CD14-positive monocyte (primary cell): Measurements from ENCODE around the gene BRICD5. TPM values are rescaled to one million over a fixed set of nuclear protein-coding genes. Genes with fewer than 3 reads are reported as not detected.

Experiments
- DNase-seq, 3 donors: peaks; one replicate each; pipeline ENCODE4 v3.0.0-alpha.2; 2011 to 2022
- H2AFZ ChIP-seq: 2 replicates; pipeline ENCODE4 v1.6.0; 2012; ENCODE audit warnings: mild to moderate bottlenecking, low read depth, low read length, inconsistent platforms; ENCODE audit not compliant: insufficient read depth, poor library complexity, severe bottlenecking
- H3K27ac ChIP-seq, 2 donors: 1 replicate in 1 of 2; 2 replicates in 1 of 2; pipeline ENCODE4 v1.5.1; 2012 to 2013; ENCODE audit warnings: low read length in 2 of 2, control low read depth in 1 of 2, inconsistent platforms in 1 of 2, low read depth in 1 of 2, mild to moderate bottlenecking in 1 of 2
- H3K27me3 ChIP-seq, 2 donors: one replicate each; pipeline versions ENCODE4 v1.6.0 to v1.6.1; 2011 to 2013; ENCODE audit warnings: low read length in 2 of 2; ENCODE audit not compliant: control insufficient read depth in 2 of 2, insufficient read depth in 2 of 2
- H3K36me3 ChIP-seq, 2 donors: replicated peaks in 1 of 2; 1 replicate in 1 of 2; 2 replicates in 1 of 2; pipeline versions ENCODE4 v1.5.1 to v1.6.1; 2012 to 2013; ENCODE audit warnings: low read length in 2 of 2, control low read depth in 1 of 2, inconsistent platforms in 1 of 2, mild to moderate bottlenecking in 1 of 2; ENCODE audit not compliant: insufficient read depth in 2 of 2, control insufficient read depth in 1 of 2
- H3K4me1 ChIP-seq, 2 donors: 1 replicate in 1 of 2; 2 replicates in 1 of 2; pipeline versions ENCODE4 v1.5.1 to v1.6.1; 2012 to 2013; ENCODE audit warnings: low read length in 2 of 2, control low read depth in 1 of 2, inconsistent platforms in 1 of 2, mild to moderate bottlenecking in 1 of 2, moderate library complexity in 1 of 2; ENCODE audit not compliant: insufficient read depth in 2 of 2, control insufficient read depth in 1 of 2
- H3K4me2 ChIP-seq: replicated peaks from 2 replicates; pipeline ENCODE3; 2012; ENCODE audit warnings: low read length, moderate library complexity, mild to moderate bottlenecking; ENCODE audit not compliant: poor library complexity, severe bottlenecking; ENCODE audit errors: extremely low read depth
- H3K4me3 ChIP-seq, 3 experiments: fragments of 200-600 bp in 1 of 3; sonication (generic) in 1 of 3; replicated peaks in 1 of 3; 1 replicate in 2 of 3; 2 replicates in 1 of 3; pipeline ENCODE4 v1.5.1; 2011 to 2013; ENCODE audit warnings: low read length in 3 of 3, mild to moderate bottlenecking in 3 of 3, control low read depth in 2 of 3, low read depth in 2 of 3, inconsistent platforms in 1 of 3, moderate library complexity in 1 of 3
- H3K79me2 ChIP-seq: 2 replicates; pipeline ENCODE4 v1.6.0; 2012; ENCODE audit warnings: mild to moderate bottlenecking, control low read depth, inconsistent platforms, low read length, moderate library complexity; ENCODE audit not compliant: insufficient read depth
- H3K9ac ChIP-seq: 2 replicates; pipeline ENCODE4 v1.6.0; 2017; ENCODE audit warnings: low read length, mild to moderate bottlenecking; ENCODE audit not compliant: insufficient read depth, poor library complexity, severe bottlenecking
- H3K9me3 ChIP-seq, 2 donors: replicated peaks in 1 of 2; 1 replicate in 1 of 2; 2 replicates in 1 of 2; pipeline versions ENCODE4 v1.5.1 to v1.6.1; 2012 to 2013; ENCODE audit warnings: low read length in 2 of 2, control low read depth in 1 of 2; ENCODE audit not compliant: control insufficient read depth in 1 of 2, insufficient read depth in 1 of 2
- H4K20me1 ChIP-seq: 2 replicates; pipeline ENCODE4 v1.6.0; 2012; ENCODE audit warnings: mild to moderate bottlenecking, low read length, control low read depth, moderate library complexity; ENCODE audit not compliant: insufficient read depth
- H3K27ac Mint-ChIP-seq, 7 donors: one replicate each; pipeline ENCODE4 v1.8.0; 2020; ENCODE audit warnings: mild to moderate bottlenecking in 7 of 7, mixed read lengths in 7 of 7, moderate library complexity in 6 of 7, inconsistent platforms in 2 of 7
- H3K27me3 Mint-ChIP-seq, 3 donors: one replicate each; pipeline ENCODE4 v1.8.0; 2021 to 2022; ENCODE audit warnings: low read depth in 3 of 3, mild to moderate bottlenecking in 3 of 3, mixed read lengths in 3 of 3, moderate library complexity in 3 of 3, inconsistent platforms in 1 of 3
- H3K36me3 Mint-ChIP-seq, 2 donors: one replicate each; pipeline ENCODE4 v1.8.0; 2020; ENCODE audit warnings: mixed read lengths in 2 of 2, inconsistent platforms in 1 of 2, mild to moderate bottlenecking in 1 of 2
- H3K4me1 Mint-ChIP-seq: one replicate; pipeline ENCODE4 v1.8.0; 2020; ENCODE audit warnings: mild to moderate bottlenecking, mixed read lengths
- H3K4me3 Mint-ChIP-seq, 2 donors: one replicate each; pipeline ENCODE4 v1.8.0; 2020; ENCODE audit warnings: mild to moderate bottlenecking in 2 of 2, mixed read lengths in 2 of 2, moderate library complexity in 1 of 2
- H3K9me3 Mint-ChIP-seq, 7 donors: one replicate each; pipeline ENCODE4 v1.8.0; 2020 to 2022; ENCODE audit warnings: mixed read lengths in 7 of 7, mild to moderate bottlenecking in 6 of 7, moderate library complexity in 6 of 7, inconsistent platforms in 2 of 7
- CTCF ChIP-seq: fragments of 200-600 bp; IDR thresholded peaks from one replicate; pipeline ENCODE4 v1.8.0; 2022; ENCODE audit warnings: antibody characterized with exemption, mild to moderate bottlenecking
- WGBS: methylation state at CpG from one replicate; pipeline ENCODE4 v1.1.5; 2013; ENCODE audit warnings: missing lambda C conversion rate; ENCODE audit not compliant: insufficient coverage; 5-methylcytosine and 5-hydroxymethylcytosine counted together
- intact Hi-C, 2 donors: fragments of 100-400 bp; cut with micrococcal nuclease; formaldehyde crosslinking; loops; one replicate each; pipeline versions ENCODE4 v1.15.0 to v1.15.1; 2023
- polyA plus RNA-seq, 3 donors: library from polyadenylated mRNA; depleted of rRNA in 1 of 3; unstranded in 2 of 3; stranded (reverse) in 1 of 3; fragments of 300-500 nt in 2 of 3; fragments of >200 nt in 1 of 3; fragmentation: Illumina TruSeq in 2 of 3; gene quantifications; 1 replicate in 2 of 3; 2 replicates in 1 of 3; pipeline ENCODE4 v1.2.3, GENCODE V29; 2012 to 2021

Gene BRICD5
- polyA plus RNA-seq, 3 donors, result 8.8 TPM; not detected in 2

- no peak overlapping the region for H2AFZ ChIP-seq
- no peak for DNase-seq
- 96% methylated on average over 50 of the region's 51 CpGs for WGBS
- intact Hi-C loops, result no loop called here
- no peak overlapping the region for H3K4me3 ChIP-seq
- no peak overlapping the region for H3K9ac ChIP-seq
- Mint-ChIP-seq H3K27me3 (peaks cover 33 to 46% (median 33%) of the 10 kb centered on the region in 3 donors), H3K4me3 (no peak overlapping the region), H3K4me1 (peaks cover 5% of the 10 kb centered on the region), H3K27ac (no peak overlapping the region), H3K36me3 (peaks cover 50 to 64% of the 10 kb centered on the region in 2 donors), H3K9me3 (peaks cover 0 to 6% (median 0%) of the 10 kb centered on the region in 7 donors)
- peaks cover 61 to 63% of the 10 kb centered on the region in 2 donors for H3K36me3 ChIP-seq
- no peak for TF ChIP-seq CTCF
- H3K4me1 ChIP-seq, result peaks cover 5 to 6% of the 10 kb centered on the region in 2 donors
- no peak overlapping the region for H3K4me2 ChIP-seq
- peaks cover 30% of the 10 kb centered on the region for H4K20me1 ChIP-seq
- no peaks in the 10 kb centered on the region for H3K9me3 ChIP-seq
- H3K27me3 ChIP-seq, result peaks cover 18 to 38% of the 10 kb centered on the region in 2 donors
- no peaks in the 10 kb centered on the region for H3K79me2 ChIP-seq
- no peak overlapping the region for H3K27ac ChIP-seq
These were observed 23.5 kb upstream of the BRICD5 start for GRCh38 chr16:2233872-2234812.

GRCh38 chr16:2233046-2233775 is 22.5 kb upstream of the BRICD5 start:
- Histone ChIP-seq H3K4me2 (no peak overlapping the region), H3K36me3 (peaks cover 71 to 72% of the 10 kb centered on the region in 2 donors), H3K4me1 (peaks cover 5 to 6% of the 10 kb centered on the region in 2 donors), H3K9ac (no peak overlapping the region), H4K20me1 (peaks cover 22% of the 10 kb centered on the region), H3K79me2 (no peaks in the 10 kb centered on the region), H3K9me3 (no peaks in the 10 kb centered on the region), H3K4me3 (no peak overlapping the region), H3K27me3 (peaks cover 18 to 31% of the 10 kb centered on the region in 2 donors), H3K27ac (no peak overlapping the region), H2AFZ (no peak overlapping the region)
- peaks cover 0 to 6% (median 0%) of the 10 kb centered on the region in 7 donors for H3K9me3 Mint-ChIP-seq
- 97% methylated on average over 28 of the region's 28 CpGs for WGBS
- peaks cover 55 to 68% of the 10 kb centered on the region in 2 donors for H3K36me3 Mint-ChIP-seq
- no peak overlapping the region for H3K27ac Mint-ChIP-seq
- intact Hi-C loops, result no loop called here
- DNase-seq, result no peak
- H3K4me1 Mint-ChIP-seq, result peaks cover 5% of the 10 kb centered on the region
- H3K4me3 Mint-ChIP-seq, result no peak overlapping the region
- H3K27me3 Mint-ChIP-seq, result peaks cover 27 to 37% (median 27%) of the 10 kb centered on the region in 3 donors
- no peak for TF ChIP-seq CTCF
